ENCODE results near the gene FBXL4. TPM values are rescaled to one million over a fixed set of nuclear protein-coding genes. Genes with fewer than 3 reads are reported as not detected.

FBXL4 gene
- polyA plus RNA-seq, 1 donor from 2014 or later: 9.7 TPM

GRCh38 chr6:98842342-98843180, 105.2 kb downstream of the FBXL4 start:
- Histone ChIP-seq H4K20me1 (ENCODE audit: insufficient read depth) (peaks cover 5% of the 10 kb centered on the region), H2AFZ (ENCODE audit: low read depth, low read length) (no peak overlapping the region), H3K9me2 (ENCODE audit: insufficient read depth, low read length) (no peaks in the 10 kb centered on the region), H3F3A (ENCODE audit: insufficient read depth, low read length, poor library complexity, severe bottlenecking) (no peaks in the 10 kb centered on the region), H3K27me3 (ENCODE audit: insufficient read depth, low read depth, low read length) (no peaks in the 10 kb centered on the region), H3K36me3 (ENCODE audit: insufficient read depth, low read length) (no peaks in the 10 kb centered on the region), H3K79me2 (replicated peaks; ENCODE audit: insufficient read depth, low read length) (peaks cover 80% of the 10 kb centered on the region), H3K9ac (ENCODE audit: low read length) (peak overlapping the region; percentile 95), H3K27ac (ENCODE audit: low read length) (peak overlapping the region; percentile 78), H3K4me3 (ENCODE audit: low read length) (peak overlapping the region; percentile 91), H3K9me3 (ENCODE audit: low read length) (no peaks in the 10 kb centered on the region), H3K4me2 (ENCODE audit: low read length) (peak overlapping the region; percentile 97)
- TF ChIP-seq REST (IDR thresholded peaks at IDR 0.05; ENCODE audit: borderline replicate concordance) (no peak), EZH2 (IDR thresholded peaks at IDR 0.05; ENCODE audit: borderline replicate concordance, insufficient read depth, low read length, poor library complexity, severe bottlenecking) (no peak), MXI1 (conservative IDR thresholded peaks at IDR 0.05; ENCODE audit: poor library complexity, severe bottlenecking) (no peak), EP300 (conservative IDR thresholded peaks at IDR 0.05; ENCODE audit: poor library complexity, severe bottlenecking) (no peak), POLR2AphosphoS5 (IDR thresholded peaks at IDR 0.05) (no peak), CTCF (IDR thresholded peaks at IDR 0.05; ENCODE audit: poor library complexity, severe bottlenecking) (no peak), SMC3 (conservative IDR thresholded peaks at IDR 0.05; ENCODE audit: poor library complexity) (no peak), TAF1 (IDR thresholded peaks at IDR 0.05; ENCODE audit: low read depth) (no peak), RAD21 (conservative IDR thresholded peaks at IDR 0.05) (no peak)

- peaks cover 4% of the 10 kb centered on the region for H3F3A ChIP-seq (ENCODE audit: insufficient read depth, low read length, poor library complexity, severe bottlenecking)
- no peaks in the 10 kb centered on the region for H3K9me3 ChIP-seq (ENCODE audit: low read length)
- H4K20me1 ChIP-seq (ENCODE audit: insufficient read depth): peaks cover 5% of the 10 kb centered on the region
- TF ChIP-seq EZH2 (IDR thresholded peaks at IDR 0.05; ENCODE audit: borderline replicate concordance, insufficient read depth, low read length, poor library complexity, severe bottlenecking): no peak
- no peaks in the 10 kb centered on the region for H3K27me3 ChIP-seq (ENCODE audit: insufficient read depth, low read depth, low read length)
- H3K9me2 ChIP-seq (ENCODE audit: insufficient read depth, low read length): no peaks in the 10 kb centered on the region
- H2AFZ ChIP-seq (ENCODE audit: low read depth, low read length): no peak overlapping the region
- peak overlapping the region; percentile 97 for H3K4me2 ChIP-seq (ENCODE audit: low read length)
- no peaks in the 10 kb centered on the region for H3K36me3 ChIP-seq (ENCODE audit: insufficient read depth, low read length)
- H3K79me2 ChIP-seq (replicated peaks; ENCODE audit: insufficient read depth, low read length): peaks cover 88% of the 10 kb centered on the region
- H3K27ac ChIP-seq (ENCODE audit: low read length): no peak overlapping the region
- H3K9ac ChIP-seq (ENCODE audit: low read length): peak overlapping the region; percentile 95
- H3K4me3 ChIP-seq (ENCODE audit: low read length): peak overlapping the region; percentile 91
These were observed 106.0 kb downstream of the FBXL4 start for GRCh38 chr6:98841621-98842341.
